OCI-LY1 (cell line): ENCODE results near the gene LCN12.

Experiments
- H2AFZ ChIP-seq: fragments of 200-600 bp; sonication (generic), shearing (Covaris generic); 2 replicates; pipeline ENCODE4 v1.6.0; 2014; ENCODE audit warnings: antibody characterized with exemption, mild to moderate bottlenecking, low read length
- H3F3A ChIP-seq: fragments of 200-600 bp; sonication (generic), shearing (Covaris generic); 2 replicates; pipeline ENCODE4 v1.6.0; 2014; ENCODE audit warnings: mild to moderate bottlenecking, antibody characterized with exemption, low read length, moderate library complexity; ENCODE audit not compliant: insufficient read depth
- H3K27ac ChIP-seq: fragments of 200-600 bp; sonication (generic); 2 replicates; pipeline ENCODE4 v1.5.1; 2014; ENCODE audit warnings: low read length, mixed run types, mild to moderate bottlenecking, low read depth; ENCODE audit not compliant: poor library complexity, severe bottlenecking
- H3K27me3 ChIP-seq: fragments of 200-600 bp; sonication (generic); 2 replicates; pipeline ENCODE4 v1.6.0; 2014; ENCODE audit warnings: antibody characterized with exemption, mild to moderate bottlenecking, low read length, moderate library complexity; ENCODE audit not compliant: insufficient read depth
- H3K36me3 ChIP-seq: fragments of 200-600 bp; sonication (generic); 2 replicates; pipeline ENCODE4 v1.6.1; 2014; ENCODE audit warnings: mild to moderate bottlenecking, antibody characterized with exemption, low read length, moderate library complexity, mixed read lengths; ENCODE audit not compliant: insufficient read depth
- H3K4me1 ChIP-seq: fragments of 200-600 bp; sonication (generic); 2 replicates; pipeline ENCODE4 v1.5.1; 2014; ENCODE audit warnings: mild to moderate bottlenecking, low read length, moderate library complexity; ENCODE audit not compliant: insufficient read depth, severe bottlenecking
- H3K4me2 ChIP-seq: fragments of 200-600 bp; sonication (generic), shearing (Covaris generic); 2 replicates; pipeline ENCODE4 v1.6.1; 2014; ENCODE audit warnings: low read length
- H3K4me3 ChIP-seq: fragments of 200-600 bp; sonication (generic); 2 replicates; pipeline ENCODE4 v1.5.1; 2014; ENCODE audit warnings: low read length, low read depth, mild to moderate bottlenecking, mixed read lengths; ENCODE audit not compliant: poor library complexity, severe bottlenecking
- H3K79me2 ChIP-seq: fragments of 200-600 bp; shearing (Covaris generic); 2 replicates; pipeline ENCODE4 v1.6.1; 2016; ENCODE audit warnings: mixed run types, low read length, mixed read lengths; ENCODE audit not compliant: insufficient read depth
- H3K9ac ChIP-seq: fragments of 200-600 bp; sonication (generic), shearing (Covaris generic); 2 replicates; pipeline ENCODE4 v1.6.1; 2014; ENCODE audit warnings: mild to moderate bottlenecking, low read length, mixed read lengths
- H3K9me2 ChIP-seq: fragments of 200-600 bp; sonication (generic), shearing (Covaris generic); 2 replicates; pipeline ENCODE4 v1.6.1; 2014; ENCODE audit warnings: low read depth, mild to moderate bottlenecking, low read length, mixed read lengths
- H3K9me3 ChIP-seq: fragments of 200-600 bp; shearing (Covaris generic); 2 replicates; pipeline ENCODE4 v1.6.1; 2014; ENCODE audit warnings: low read length, mixed read lengths
- H4K20me1 ChIP-seq: fragments of 200-600 bp; sonication (generic), shearing (Covaris generic); 2 replicates; pipeline ENCODE4 v1.6.0; 2016; ENCODE audit warnings: mild to moderate bottlenecking, low read length; ENCODE audit not compliant: insufficient read depth
- EZH2 ChIP-seq: fragments of 200-600 bp; sonication (generic), shearing (Covaris generic); IDR thresholded peaks from 2 replicates; pipeline ENCODE4 v1.8.0; 2017; ENCODE audit warnings: borderline replicate concordance, mixed run types, mild to moderate bottlenecking, antibody characterized with exemption, low read length, moderate library complexity, mixed read lengths
- TF ChIP-seq, protein P1 (sequence below): fragments of 200-600 bp; sonication (generic), shearing (Covaris generic); IDR thresholded peaks from 2 replicates; pipeline ENCODE4 v1.5.1; 2017; ENCODE audit warnings: mild to moderate bottlenecking, antibody characterized with exemption, low read length, moderate library complexity, mixed read lengths

Gene LCN12

GRCh38 chr9:136935651-136936050 is 16.4 kb upstream of the LCN12 start:
- Histone ChIP-seq H4K20me1 (no peaks in the 10 kb centered on the region), H3K4me2 (no peak overlapping the region), H3K9ac (no peak overlapping the region), H3K27ac (no peak overlapping the region), H3K9me3 (peaks cover 3% of the 10 kb centered on the region; the same call in 1 of the 2 replicates), H3K79me2 (no peaks in the 10 kb centered on the region), H3K36me3 (peaks cover 46% of the 10 kb centered on the region), H2AFZ (no peak overlapping the region), H3K4me3 (no peak overlapping the region), H3K9me2 (no peaks in the 10 kb centered on the region), H3K4me1 (no peaks in the 10 kb centered on the region), H3K27me3 (no peaks in the 10 kb centered on the region), H3F3A (0 out of 2 replicates have a peak, but pooled peaks cover 3% of the 10 kb centered on the region)
- TF ChIP-seq, protein P1, sequence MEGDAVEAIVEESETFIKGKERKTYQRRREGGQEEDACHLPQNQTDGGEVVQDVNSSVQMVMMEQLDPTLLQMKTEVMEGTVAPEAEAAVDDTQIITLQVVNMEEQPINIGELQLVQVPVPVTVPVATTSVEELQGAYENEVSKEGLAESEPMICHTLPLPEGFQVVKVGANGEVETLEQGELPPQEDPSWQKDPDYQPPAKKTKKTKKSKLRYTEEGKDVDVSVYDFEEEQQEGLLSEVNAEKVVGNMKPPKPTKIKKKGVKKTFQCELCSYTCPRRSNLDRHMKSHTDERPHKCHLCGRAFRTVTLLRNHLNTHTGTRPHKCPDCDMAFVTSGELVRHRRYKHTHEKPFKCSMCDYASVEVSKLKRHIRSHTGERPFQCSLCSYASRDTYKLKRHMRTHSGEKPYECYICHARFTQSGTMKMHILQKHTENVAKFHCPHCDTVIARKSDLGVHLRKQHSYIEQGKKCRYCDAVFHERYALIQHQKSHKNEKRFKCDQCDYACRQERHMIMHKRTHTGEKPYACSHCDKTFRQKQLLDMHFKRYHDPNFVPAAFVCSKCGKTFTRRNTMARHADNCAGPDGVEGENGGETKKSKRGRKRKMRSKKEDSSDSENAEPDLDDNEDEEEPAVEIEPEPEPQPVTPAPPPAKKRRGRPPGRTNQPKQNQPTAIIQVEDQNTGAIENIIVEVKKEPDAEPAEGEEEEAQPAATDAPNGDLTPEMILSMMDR: no peak
- no peak for TF ChIP-seq EZH2

GRCh38 chr9:136936645-136937170 is 15.4 kb upstream of the LCN12 start:
- Histone ChIP-seq H3K4me3 (no peak overlapping the region), H2AFZ (no peak overlapping the region), H3K4me1 (no peaks in the 10 kb centered on the region), H3K27ac (no peak overlapping the region), H3K9ac (no peak overlapping the region), H3K9me2 (no peaks in the 10 kb centered on the region), H3K36me3 (peaks cover 48% of the 10 kb centered on the region), H4K20me1 (no peaks in the 10 kb centered on the region), H3K27me3 (no peaks in the 10 kb centered on the region), H3K4me2 (no peak overlapping the region), H3K9me3 (peaks cover 3% of the 10 kb centered on the region; the same call in 1 of the 2 replicates), H3K79me2 (no peaks in the 10 kb centered on the region), H3F3A (0 out of 2 replicates have a peak, but pooled peaks cover 3% of the 10 kb centered on the region)
- no peak for TF ChIP-seq EZH2
- TF ChIP-seq, protein P1: no peak

GRCh38 chr9:136937186-136938001 is 14.7 kb upstream of the LCN12 start:
- no peaks in the 10 kb centered on the region for H3K4me1 ChIP-seq
- no peaks in the 10 kb centered on the region for H3K79me2 ChIP-seq
- no peak overlapping the region for H3K4me2 ChIP-seq
- no peak overlapping the region for H3K27ac ChIP-seq
- no peak overlapping the region for H3K4me3 ChIP-seq
- no peaks in the 10 kb centered on the region for H3K27me3 ChIP-seq
- H3F3A ChIP-seq: 0 out of 2 replicates have a peak, but pooled peaks cover 3% of the 10 kb centered on the region
- no peaks in the 10 kb centered on the region for H4K20me1 ChIP-seq
- H3K36me3 ChIP-seq: peaks cover 49% of the 10 kb centered on the region
- H2AFZ ChIP-seq: no peak overlapping the region
- no peak for TF ChIP-seq EZH2
- TF ChIP-seq, protein P1: no peak
- H3K9me2 ChIP-seq: no peaks in the 10 kb centered on the region
- H3K9ac ChIP-seq: no peak overlapping the region
- H3K9me3 ChIP-seq: no peaks in the 10 kb centered on the region
